Neutrophil (primary cell): ENCODE data around the gene MBOAT2.

Experiments
- H3K27ac ChIP-seq: fragments of 200-600 bp; sonication (generic); 2 replicates; pipeline ENCODE4 v1.5.1; 2016; ENCODE audit warnings: mild to moderate bottlenecking, moderate library complexity
- H3K27me3 ChIP-seq: fragments of 200-600 bp; sonication (generic); 2 replicates; pipeline ENCODE4 v1.6.0; 2016; ENCODE audit warnings: mild to moderate bottlenecking
- H3K36me3 ChIP-seq: fragments of 200-600 bp; sonication (generic); 2 replicates; pipeline ENCODE4 v1.5.1; 2017
- H3K4me1 ChIP-seq, 2 experiments: fragments of 200-600 bp in 1 of 2; sonication (generic) in 1 of 2; 1 replicate in 1 of 2; 2 replicates in 1 of 2; pipeline versions ENCODE4 v1.5.1 to v1.6.1; 2013 to 2016; ENCODE audit warnings: low read depth in 1 of 2, low read length in 1 of 2, mild to moderate bottlenecking in 1 of 2, moderate library complexity in 1 of 2; ENCODE audit not compliant: control insufficient read depth in 1 of 2, insufficient read depth in 1 of 2
- H3K4me3 ChIP-seq, 2 experiments: fragments of 200-600 bp in 1 of 2; sonication (generic) in 1 of 2; 1 replicate in 1 of 2; 2 replicates in 1 of 2; pipeline ENCODE4 v1.5.1; 2013 to 2016; ENCODE audit warnings: low read depth in 1 of 2, low read length in 1 of 2, mild to moderate bottlenecking in 1 of 2, moderate library complexity in 1 of 2
- H3K9me3 ChIP-seq: fragments of 200-600 bp; sonication (generic); 2 replicates; pipeline ENCODE4 v1.5.1; 2016
- CTCF ChIP-seq: fragments of 200-600 bp; sonication (generic); IDR thresholded peaks from 2 replicates; pipeline ENCODE4 v1.5.1; 2016; ENCODE audit warnings: antibody characterized with exemption

MBOAT2 gene

DNA sequence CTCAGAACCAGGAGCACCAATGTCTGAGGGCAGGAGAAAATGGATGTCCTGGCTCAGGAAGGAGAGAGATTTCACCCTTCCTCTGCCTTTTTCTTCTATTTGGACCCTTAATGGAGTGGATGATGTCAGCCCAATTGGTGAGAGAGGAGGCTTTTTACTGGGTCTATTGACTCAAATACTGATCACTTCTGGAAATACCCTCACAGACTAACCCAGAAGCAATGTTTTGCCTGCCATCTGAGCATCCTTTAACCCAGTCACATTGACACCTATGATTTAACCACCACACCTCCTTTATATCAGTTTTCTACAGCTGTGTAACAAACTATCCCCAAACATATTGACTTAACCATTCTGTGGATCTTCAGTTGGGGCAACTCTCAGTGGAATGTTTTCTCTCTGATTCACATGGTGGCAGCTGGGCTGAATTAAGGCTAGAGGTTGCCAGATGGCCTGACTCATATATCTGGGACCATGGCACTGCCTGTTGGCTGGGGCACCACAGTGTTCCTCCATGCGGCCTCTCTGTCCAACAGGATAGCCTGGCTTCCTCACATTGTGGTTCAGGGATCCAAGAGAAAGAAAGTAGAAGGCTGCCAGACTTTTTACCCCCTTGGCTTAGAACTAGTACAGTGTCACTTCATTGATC lies 18.2 kb upstream of the MBOAT2 start:
- no peak for TF ChIP-seq CTCF
- H3K4me3 ChIP-seq: no peak overlapping the region
- no peak overlapping the region for H3K27ac ChIP-seq
- H3K9me3 ChIP-seq: no peaks in the 10 kb centered on the region
- no peaks in the 10 kb centered on the region for H3K36me3 ChIP-seq
- H3K27me3 ChIP-seq: no peaks in the 10 kb centered on the region
- no peaks in the 10 kb centered on the region for H3K4me1 ChIP-seq

DNA sequence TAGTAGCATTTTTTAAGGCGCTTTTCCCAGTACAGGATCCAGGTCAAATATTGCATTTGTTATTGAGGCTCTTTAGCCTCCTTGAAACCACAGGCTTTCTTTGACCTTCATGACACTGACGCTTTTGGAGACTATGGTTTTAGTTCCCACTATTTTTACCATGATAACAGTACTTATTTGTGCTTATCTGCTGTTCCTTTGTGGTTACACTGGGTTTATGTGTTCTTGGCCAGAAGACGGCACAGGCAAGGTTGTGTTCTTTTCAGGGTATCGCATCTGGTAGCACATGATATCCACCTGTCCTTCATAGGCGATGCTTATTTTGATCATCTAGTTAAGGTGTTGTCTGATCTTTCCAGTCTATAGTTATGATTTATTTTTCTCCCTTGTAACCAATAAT lies 16.8 kb upstream of the MBOAT2 start:
- no peaks in the 10 kb centered on the region for H3K4me1 ChIP-seq
- TF ChIP-seq CTCF: no peak

GRCh38 chr2:9018534-9018933 lies 15.1 kb upstream of the MBOAT2 start:
- H3K27ac ChIP-seq: no peak overlapping the region
- no peaks in the 10 kb centered on the region for H3K9me3 ChIP-seq
- peaks cover 6 to 9% of the 10 kb centered on the region in 2 experiments for H3K4me1 ChIP-seq
- no peak for TF ChIP-seq CTCF
- no peaks in the 10 kb centered on the region for H3K27me3 ChIP-seq
- no peak overlapping the region for H3K4me3 ChIP-seq
- no peaks in the 10 kb centered on the region for H3K36me3 ChIP-seq

More for the DNA sequence above, 16.8 kb upstream of the MBOAT2 start:
- Histone ChIP-seq H3K27me3 (no peaks in the 10 kb centered on the region), H3K9me3 (no peaks in the 10 kb centered on the region), H3K36me3 (no peaks in the 10 kb centered on the region), H3K4me3 (no peak overlapping the region), H3K27ac (no peak overlapping the region)

GRCh38 chr2:9018109-9018508 lies 14.6 kb upstream of the MBOAT2 start:
- no peaks in the 10 kb centered on the region for H3K9me3 ChIP-seq
- H3K27ac ChIP-seq: no peak overlapping the region
- no peaks in the 10 kb centered on the region for H3K36me3 ChIP-seq
- H3K4me3 ChIP-seq: no peak overlapping the region
- no peaks in the 10 kb centered on the region for H3K27me3 ChIP-seq
- TF ChIP-seq CTCF: no peak
- H3K4me1 ChIP-seq: peaks cover 6 to 9% of the 10 kb centered on the region in 2 experiments

DNA sequence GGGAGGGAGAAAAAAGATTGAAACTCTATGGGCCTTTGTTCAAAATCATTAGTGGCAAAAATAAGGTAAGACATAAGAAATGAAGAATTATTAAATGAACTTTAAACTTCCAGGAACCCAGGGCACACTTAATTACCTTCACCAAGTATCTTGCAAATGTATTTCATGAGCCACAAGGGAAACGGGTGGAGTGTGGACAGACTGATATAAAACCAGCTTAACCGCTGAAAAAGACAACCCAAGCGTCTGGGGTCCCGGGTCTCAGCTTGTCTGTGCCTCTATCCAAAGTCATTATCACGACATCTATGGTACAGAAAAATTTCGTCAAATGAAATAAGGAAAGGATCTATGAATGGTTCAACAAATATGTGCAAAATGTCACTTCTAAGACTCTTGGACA lies 13.9 kb upstream of the MBOAT2 start:
- H3K27me3 ChIP-seq: no peaks in the 10 kb centered on the region
- no peak overlapping the region for H3K27ac ChIP-seq
- no peak for TF ChIP-seq CTCF

More for the DNA sequence above, 13.9 kb upstream of the MBOAT2 start:
- Histone ChIP-seq H3K4me1 (peaks cover 6 to 9% of the 10 kb centered on the region in 2 experiments), H3K36me3 (no peaks in the 10 kb centered on the region), H3K4me3 (no peak overlapping the region), H3K9me3 (no peaks in the 10 kb centered on the region)
